Endometrial microvascular endothelial cells (primary cell): ENCODE measurements around the gene CDK6. TPM values are rescaled to one million over a fixed set of nuclear protein-coding genes. Genes with fewer than 3 reads are reported as not detected.
"Not testable (repeated sequence)": the region's sequence is repeated elsewhere in the genome, so short reads cannot be mapped to it uniquely, and the experiment has no call there.

Experiments
- in situ Hi-C: cut with HindIII; loops from 2 replicates; pipeline ENCODE4 v1.10.0; 2017; ENCODE audit warnings: low sequenced_read_pairs, low pct_unique_long_range_greater_than_20kb; ENCODE audit errors: inconsistent ontology term
- total RNA-seq: library from RNA; depleted of rRNA; stranded (reverse); fragments of >200 nt; gene quantifications from one replicate; pipeline ENCODE4 v1.2.3, GENCODE V29; 2015; ENCODE audit errors: inconsistent ontology term

Gene CDK6
- total RNA-seq, 1 donor from 2014 or later: 24.1 TPM

GRCh38 chr7:92604517-92604916, 231.9 kb downstream of the CDK6 start:
- in situ Hi-C loops: not testable (repeated sequence)

DNA sequence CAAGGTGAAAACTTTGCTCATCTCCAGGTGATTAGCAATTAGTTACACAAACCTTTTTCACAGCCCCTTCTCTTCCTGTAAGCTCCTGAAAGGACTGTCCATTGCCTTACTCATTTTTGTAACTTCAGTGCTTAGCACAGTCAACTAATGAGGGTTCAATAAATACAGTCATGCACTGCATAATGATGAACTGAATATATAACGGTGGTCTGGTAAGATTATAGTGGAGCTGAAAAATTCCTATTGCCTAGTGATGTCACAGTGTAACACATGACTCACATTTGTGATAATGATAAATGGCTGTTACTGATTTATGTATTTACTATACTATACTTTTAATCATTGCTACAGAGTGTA, 233.3 kb downstream of the CDK6 start:
- in situ Hi-C loops: no loop called here

DNA sequence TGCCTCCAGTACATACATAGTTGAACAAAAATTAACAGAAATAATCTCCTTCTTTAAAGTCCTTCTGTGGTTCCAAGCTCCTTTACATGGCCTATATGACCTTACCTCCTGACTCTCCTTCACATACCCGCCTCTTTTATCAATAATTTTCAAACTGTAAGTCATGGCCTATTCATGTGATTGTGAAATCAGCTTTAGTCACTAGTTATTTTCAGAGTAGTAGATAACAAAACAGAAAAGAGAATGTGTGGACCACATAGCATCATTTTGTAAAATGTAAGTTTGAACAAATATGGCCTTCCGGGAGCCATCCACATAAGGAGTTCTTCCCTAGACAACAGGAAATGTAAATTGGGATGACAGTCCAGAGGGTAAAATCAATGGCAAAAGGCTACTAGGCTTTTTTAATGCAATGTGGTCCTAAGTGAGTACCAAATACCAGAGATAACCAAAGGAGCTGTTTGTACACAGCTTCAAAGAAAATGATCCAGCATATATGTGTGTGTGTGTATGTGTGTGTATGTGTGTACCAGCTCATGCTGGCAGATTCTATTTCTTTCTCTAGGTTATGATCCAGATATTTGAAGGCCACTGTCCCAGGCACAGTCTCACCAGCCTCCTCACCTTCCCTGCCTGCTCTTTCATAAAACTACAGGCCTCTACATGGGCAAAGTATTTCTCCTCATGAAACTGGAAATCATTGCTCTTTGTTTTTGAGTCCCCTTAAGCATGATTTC, 233.9 kb downstream of the CDK6 start:
- in situ Hi-C loops: no loop called here

GRCh38 chr7:92598310-92598981, 237.9 kb downstream of the CDK6 start:
- in situ Hi-C loops: no loop called here

DNA sequence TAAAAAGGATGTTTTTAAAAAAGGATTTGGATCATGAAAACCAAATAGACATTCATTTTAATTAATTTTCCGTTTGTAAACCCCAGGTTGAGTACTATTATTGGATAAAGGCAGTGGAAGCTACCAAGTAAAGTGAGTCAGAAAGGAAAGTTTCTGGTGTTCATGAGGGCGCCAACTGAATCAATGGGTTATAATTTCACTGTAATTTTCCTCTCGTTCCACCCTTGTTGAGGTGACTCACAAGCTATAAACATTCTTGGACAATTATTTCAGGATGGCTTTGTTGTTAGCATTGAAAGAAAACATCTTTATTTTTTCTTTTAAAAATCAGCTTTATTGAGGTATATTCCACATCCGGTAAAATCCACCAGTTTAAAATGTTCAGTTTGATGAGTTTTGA, 241.1 kb downstream of the CDK6 start:
- in situ Hi-C loops: no loop called here

- in situ Hi-C loops: no loop called here
Observed at GRCh38 chr7:92594746-92595145, 241.6 kb downstream of the CDK6 start.

DNA sequence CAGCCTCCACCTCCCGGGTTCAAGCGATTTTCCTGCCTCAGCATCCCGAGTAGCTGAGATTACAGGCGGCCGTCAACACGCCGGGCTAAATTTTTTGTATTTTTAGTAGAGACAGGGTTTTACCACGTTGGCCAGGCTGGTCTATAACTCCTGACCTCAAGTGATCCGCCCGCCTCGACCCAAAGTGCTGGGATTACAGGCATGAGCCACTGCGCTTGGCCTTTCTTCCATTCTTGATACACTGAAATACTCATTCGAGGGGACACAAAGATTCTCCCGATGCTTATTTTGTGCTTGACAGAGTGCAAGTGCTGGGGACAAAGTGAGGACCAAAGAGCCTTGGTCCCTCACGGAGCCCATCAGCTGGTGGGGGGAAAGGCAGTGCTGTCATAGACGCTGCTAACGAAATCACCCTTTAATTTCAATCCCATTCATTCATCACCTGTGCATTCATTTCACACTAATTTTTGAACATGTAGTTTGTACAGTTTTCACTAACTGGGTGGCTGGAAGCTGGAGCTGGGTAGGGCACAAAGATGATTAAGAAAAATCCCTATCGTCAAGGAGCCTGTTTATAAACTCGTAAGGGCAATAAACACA, 245.6 kb downstream of the CDK6 start:
- in situ Hi-C loops: no loop called here

DNA sequence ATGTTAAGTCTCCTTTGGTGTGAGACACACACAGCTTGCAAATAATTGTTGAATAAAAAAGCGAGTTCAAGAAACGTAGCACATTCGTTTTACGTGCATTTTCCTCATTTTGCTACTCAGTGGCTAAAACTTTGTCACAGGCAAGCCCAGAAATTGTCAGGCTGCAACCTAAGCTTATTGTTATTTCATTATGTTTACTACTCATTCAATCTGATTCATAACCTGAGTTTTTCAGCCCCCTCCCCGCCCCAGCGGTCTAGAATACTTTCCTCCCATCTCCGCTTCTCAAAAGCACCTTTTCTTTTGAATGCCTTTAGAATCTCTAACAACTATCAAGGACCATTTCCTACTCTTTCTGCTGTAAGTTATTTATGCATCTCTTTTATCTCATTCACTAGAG, 247.3 kb downstream of the CDK6 start:
- in situ Hi-C loops: no loop called here

GRCh38 chr7:92588561-92588960, 247.8 kb downstream of the CDK6 start:
- in situ Hi-C loops: no loop called here

- in situ Hi-C loops: no loop called here
Observed at GRCh38 chr7:92586841-92587240, 249.5 kb downstream of the CDK6 start.

DNA sequence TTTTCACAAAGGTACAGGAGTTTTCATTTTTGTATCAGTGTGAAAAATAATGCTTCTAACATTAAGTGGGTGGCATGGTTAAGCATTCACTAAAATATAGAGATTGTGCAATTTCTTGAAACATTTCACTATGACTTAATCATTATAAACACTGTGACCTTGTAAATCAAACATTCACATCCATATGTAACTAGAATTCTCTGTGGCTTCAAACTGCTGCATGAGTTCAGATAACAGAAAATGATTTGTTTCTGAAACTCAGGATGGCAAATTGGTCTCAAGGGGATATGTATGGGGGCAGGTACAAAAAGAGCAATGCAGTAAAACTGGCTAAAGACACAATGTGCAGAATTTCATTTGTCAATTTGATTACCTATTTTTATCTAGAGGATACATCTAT, 250.0 kb downstream of the CDK6 start:
- in situ Hi-C loops: no loop called here

GRCh38 chr7:92584953-92585352, 251.4 kb downstream of the CDK6 start:
- in situ Hi-C loops: no loop called here

GRCh38 chr7:92582948-92583347, 253.4 kb downstream of the CDK6 start:
- in situ Hi-C loops: no loop called here

- in situ Hi-C loops: no loop called here
Observed at GRCh38 chr7:92576296-92576695, 260.1 kb downstream of the CDK6 start.

DNA sequence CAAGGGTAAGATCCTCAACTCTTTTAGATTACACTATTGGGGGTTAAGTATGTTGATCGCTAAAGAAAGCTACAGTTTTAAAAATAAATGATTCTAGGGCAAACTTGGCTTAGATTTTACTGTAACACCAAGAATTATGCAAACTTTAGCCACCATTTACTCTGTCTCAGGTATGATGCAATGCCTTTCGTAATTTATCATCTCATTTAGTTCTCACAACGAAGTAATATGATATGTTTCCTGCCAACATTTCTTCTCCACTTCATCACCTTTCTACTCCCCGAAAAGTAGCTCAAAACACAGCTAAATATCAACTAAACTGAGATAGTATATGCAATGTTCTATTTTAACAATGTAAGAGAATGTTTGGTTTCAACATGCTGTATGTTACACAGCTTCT, 267.2 kb downstream of the CDK6 start:
- in situ Hi-C loops: no loop called here

DNA sequence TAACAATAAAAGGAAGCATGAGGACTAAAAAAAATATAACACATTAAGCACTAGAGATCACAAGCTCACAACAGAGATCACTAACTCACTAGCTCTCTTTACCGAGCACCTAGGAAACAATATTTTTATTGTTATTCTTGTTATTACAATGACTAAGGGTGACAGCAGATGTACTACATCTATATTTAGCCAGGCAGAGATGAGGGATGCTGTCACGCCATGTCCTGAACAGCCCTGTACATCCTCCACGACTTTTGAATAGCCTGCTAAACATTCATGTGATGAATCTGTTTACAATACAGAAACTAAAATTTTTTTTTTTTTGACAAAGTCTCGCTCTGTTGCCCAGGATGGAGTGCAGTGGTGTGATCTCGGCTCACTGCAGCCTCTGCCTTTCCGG, 268.9 kb downstream of the CDK6 start:
- in situ Hi-C loops: no loop called here

- in situ Hi-C loops: no loop called here
Observed at GRCh38 chr7:92563345-92563744, 273.0 kb downstream of the CDK6 start.

- in situ Hi-C loops: no loop called here
Observed at GRCh38 chr7:92560602-92561001, 275.8 kb downstream of the CDK6 start.

- in situ Hi-C loops: no loop called here
Observed at GRCh38 chr7:92557808-92558362, 278.5 kb downstream of the CDK6 start.

DNA sequence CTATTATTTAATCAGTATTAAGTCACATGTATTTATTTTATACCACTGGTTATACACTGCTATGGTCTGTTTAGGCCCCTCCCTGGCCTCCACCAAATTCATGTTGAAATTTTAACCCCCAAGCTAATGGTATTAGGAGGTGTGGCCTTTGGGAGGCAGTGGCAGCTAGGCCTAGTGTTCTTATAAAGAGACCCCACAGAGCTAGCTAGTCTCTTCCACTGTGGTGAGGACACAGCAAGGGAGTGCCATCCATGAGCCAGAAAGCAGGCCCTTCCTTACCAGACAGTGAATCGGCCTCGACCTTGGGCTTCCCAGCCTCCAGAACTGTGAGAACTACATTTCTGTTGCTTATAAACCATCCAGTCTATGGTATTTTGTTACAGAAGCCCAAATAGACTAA, 279.1 kb downstream of the CDK6 start:
- in situ Hi-C loops: no loop called here
